GM10266 (cell line): ENCODE data around the gene WASHC3.

Experiments used
- DNase-seq: peaks from one replicate; pipeline ENCODE4 v3.0.0; 2012; ENCODE audit errors: extremely low spot score
- CTCF ChIP-seq: IDR thresholded peaks from 2 replicates; pipeline ENCODE4 v1.5.1; 2012; ENCODE audit warnings: mild to moderate bottlenecking, low read depth; ENCODE audit not compliant: control insufficient read depth, insufficient read depth; ENCODE audit errors: missing control alignments

The WASHC3 gene

DNA sequence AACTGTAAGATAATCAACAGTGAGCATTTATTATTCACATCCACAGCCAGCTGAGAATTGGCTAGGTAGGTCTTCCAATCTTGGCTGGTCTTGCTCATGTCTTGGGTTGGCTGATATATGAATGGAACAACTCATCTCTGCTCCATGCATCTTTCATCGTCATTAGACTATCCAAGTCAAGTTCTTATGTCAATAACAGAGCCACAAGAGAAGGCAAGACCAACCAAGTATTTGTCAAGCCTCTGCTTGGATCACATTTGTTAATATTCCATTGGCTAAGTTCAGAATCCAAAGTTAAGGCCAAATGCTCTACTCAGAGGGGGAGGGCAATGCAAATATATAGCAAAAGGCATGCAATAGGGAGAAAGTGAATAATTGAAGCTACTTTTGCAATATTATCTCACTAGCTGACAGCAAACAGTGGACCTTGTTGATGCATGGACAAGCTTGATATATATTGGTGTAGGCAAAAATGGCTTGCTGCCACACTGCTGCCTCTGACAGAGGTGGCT is 53.1 kb downstream of the WASHC3 start:
- TF ChIP-seq CTCF = no peak
- no peak for DNase-seq

DNA sequence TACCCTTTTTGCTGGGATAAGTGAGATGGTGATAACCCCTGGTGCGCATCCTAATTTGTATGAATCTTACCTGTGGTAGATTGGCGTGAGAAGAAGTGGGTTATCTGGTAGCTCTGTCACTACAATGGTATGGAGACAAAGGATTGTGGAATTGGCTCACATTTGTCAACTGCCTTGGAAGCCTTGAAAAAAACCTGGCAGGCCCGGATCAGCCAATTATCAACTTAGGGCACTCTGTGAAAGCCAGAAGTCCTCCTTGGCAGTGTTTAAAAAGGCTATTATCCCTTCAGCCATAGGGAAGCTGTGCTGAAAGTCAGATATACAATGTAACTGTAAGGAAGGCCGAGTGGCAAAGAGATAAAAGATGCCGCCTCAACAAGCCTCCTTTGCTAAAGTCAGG is 56.5 kb downstream of the WASHC3 start:
- DNase-seq = no peak
- TF ChIP-seq CTCF = no peak

DNA sequence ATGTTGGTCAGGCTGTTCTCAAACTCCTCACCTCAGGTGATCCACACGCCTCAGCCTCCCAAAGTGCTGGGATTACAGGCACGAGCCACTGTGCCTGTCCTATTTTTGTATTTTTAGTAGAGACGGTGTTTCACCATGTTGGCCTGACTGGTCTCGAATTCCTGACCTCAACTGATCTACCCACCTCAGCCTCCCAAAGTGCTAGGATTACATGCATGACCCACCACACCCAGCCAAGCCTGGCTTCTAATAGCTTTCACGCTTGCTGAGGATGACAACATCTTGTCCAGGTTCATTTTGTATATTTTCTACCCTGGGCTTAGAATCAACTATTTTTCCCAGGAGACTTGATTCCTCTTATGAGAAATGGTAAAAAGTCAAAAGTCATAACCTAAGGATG is 64.7 kb downstream of the WASHC3 start:
- no peak for DNase-seq
- no peak for TF ChIP-seq CTCF

DNA sequence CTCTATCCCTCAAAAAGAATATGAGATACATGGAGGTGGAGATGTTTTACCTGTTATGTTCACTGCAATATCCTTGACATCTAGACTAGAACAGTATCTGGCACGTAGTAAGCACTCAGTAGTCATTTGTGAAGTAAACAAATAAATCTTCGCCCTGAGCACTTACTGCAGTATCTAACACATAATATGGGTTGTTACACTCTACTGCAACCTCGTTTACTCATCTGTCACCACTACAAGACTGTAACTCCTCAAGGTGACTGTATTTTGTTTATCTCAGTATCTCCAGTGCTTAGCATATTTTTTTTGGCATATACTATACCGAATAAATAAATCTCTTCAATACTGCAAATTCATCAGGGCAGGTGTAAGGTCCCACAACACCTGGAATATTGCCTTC is 66.1 kb downstream of the WASHC3 start:
- no peak for DNase-seq
- TF ChIP-seq CTCF = no peak

DNA sequence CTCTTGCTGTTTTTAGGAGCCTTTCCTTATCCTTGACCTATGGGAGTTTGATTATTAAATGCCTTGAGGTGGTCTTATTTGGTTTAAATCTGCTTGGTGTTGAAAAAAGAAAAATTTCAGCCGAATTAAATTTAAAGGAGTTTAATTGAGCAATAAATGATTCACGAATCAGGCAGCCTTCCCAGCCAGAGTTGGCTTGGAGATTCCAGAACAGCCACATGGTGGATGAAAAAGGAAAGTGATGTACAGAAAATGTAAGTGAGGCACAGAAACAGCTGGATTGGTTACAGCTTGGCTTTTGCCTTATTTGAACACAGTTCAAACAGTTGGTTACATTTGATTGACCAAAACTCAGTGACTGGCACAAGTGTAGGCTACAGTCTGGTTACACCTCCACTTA is 69.7 kb downstream of the WASHC3 start:
- TF ChIP-seq CTCF = no peak
- no peak for DNase-seq

GRCh38 chr12:101982307-101982706 is 79.5 kb downstream of the WASHC3 start:
- no peak for TF ChIP-seq CTCF
- DNase-seq = no peak

GRCh38 chr12:101981868-101982267 is 79.9 kb downstream of the WASHC3 start:
- no peak for DNase-seq
- no peak for TF ChIP-seq CTCF
